ENCODE data around the gene NAT14.
A peak's percentile ranks its signal among the peaks of the same experiment; 100 is the strongest.

Gene NAT14

DNA sequence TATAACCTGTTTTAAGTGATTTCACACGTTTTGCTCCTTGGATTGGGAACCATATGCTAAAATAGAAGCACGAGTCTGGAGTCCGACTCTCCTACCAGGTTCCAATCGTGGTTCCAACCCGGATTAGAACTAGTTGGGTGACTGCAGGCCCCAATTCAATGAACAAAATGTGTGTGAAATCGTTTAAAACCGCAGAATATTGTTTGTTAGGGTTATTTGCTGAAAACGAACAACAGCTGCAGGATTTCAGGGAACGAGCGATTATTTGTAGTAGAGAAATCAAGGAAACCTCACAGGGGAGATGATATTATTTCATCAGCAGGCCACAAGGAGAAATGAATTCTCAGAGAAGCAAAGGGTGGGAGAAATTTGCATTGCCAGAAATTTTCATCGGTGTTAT lies 20.0 kb downstream of the NAT14 start:
- no peak for DNase-seq (ENCODE audit: low read depth)
- TF ChIP-seq, protein P1, sequence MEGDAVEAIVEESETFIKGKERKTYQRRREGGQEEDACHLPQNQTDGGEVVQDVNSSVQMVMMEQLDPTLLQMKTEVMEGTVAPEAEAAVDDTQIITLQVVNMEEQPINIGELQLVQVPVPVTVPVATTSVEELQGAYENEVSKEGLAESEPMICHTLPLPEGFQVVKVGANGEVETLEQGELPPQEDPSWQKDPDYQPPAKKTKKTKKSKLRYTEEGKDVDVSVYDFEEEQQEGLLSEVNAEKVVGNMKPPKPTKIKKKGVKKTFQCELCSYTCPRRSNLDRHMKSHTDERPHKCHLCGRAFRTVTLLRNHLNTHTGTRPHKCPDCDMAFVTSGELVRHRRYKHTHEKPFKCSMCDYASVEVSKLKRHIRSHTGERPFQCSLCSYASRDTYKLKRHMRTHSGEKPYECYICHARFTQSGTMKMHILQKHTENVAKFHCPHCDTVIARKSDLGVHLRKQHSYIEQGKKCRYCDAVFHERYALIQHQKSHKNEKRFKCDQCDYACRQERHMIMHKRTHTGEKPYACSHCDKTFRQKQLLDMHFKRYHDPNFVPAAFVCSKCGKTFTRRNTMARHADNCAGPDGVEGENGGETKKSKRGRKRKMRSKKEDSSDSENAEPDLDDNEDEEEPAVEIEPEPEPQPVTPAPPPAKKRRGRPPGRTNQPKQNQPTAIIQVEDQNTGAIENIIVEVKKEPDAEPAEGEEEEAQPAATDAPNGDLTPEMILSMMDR (conservative IDR thresholded peaks at IDR 0.05; ENCODE audit: low read depth, low read length) = no peak

DNA sequence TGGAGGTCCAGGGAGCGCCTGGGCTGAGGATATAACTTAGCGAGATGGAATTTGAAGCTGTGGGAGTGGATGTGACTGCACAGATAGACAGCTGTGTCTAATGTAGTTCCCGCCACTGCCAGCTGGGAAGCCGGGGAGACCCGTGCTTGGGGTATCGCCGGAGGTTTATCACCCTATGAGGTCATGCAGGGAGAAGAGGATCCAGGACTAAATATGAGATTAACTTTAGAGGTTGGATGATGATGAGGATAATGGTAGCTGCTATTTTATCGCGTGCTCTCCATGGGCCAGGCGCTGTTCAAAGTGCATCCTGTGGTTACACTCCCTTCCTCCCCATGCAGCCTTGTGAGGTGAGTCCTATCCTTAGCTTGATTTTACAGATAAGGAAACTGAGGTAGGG lies 23.1 kb downstream of the NAT14 start:
- H3K4me3 ChIP-seq (ENCODE audit: low read depth, low read length) = no peak overlapping the region
- DNase-seq (ENCODE audit: low read depth) = no peak
- TF ChIP-seq, protein P1 (conservative IDR thresholded peaks at IDR 0.05; ENCODE audit: low read depth, low read length) = no peak

More for the DNA sequence above, 20.0 kb downstream of the NAT14 start:
- H3K4me3 ChIP-seq (ENCODE audit: low read depth, low read length) = no peak overlapping the region

DNA sequence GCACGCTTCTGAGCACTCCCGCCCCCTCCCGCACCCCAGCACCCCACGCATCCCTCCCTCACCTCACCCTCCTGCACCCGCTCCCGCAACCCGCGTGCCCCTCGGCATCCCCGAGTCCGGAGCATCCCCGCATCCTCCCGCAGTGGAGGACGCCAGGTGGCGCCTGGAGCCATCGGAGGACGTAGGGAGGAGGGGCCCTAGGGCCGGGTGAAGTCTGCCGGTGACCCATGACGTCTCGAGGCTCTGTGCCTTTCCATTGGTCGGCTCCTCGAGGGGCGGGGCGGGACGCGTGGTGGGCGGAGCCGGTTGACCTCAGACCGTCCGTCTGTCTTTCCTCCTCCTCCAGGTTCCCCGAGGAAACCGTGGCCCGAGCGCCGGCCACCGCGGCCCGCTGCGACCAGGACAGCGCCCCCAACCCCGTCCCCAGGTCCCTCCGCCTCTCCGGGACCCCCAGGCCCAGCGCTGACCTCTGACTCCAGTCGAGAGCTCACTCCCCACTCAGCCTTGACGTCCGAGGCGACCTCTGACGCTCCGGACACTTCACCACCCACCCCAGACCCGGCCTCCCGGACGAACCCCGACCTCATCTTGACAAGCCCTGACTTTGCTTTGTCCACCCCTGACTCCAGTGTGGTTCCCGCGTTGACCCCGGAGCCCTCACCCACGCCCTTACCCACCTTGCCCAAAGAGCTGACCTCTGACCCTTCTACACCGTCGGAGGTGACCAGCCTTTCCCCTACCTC lies 32.1 kb downstream of the NAT14 start:
- peak; percentile 96 for DNase-seq (ENCODE audit: low read depth)
- TF ChIP-seq, protein P1 (conservative IDR thresholded peaks at IDR 0.05; ENCODE audit: low read depth, low read length) = peak; percentile 94
- H3K4me3 ChIP-seq (ENCODE audit: low read depth, low read length) = peak overlapping the region; percentile 57

DNA sequence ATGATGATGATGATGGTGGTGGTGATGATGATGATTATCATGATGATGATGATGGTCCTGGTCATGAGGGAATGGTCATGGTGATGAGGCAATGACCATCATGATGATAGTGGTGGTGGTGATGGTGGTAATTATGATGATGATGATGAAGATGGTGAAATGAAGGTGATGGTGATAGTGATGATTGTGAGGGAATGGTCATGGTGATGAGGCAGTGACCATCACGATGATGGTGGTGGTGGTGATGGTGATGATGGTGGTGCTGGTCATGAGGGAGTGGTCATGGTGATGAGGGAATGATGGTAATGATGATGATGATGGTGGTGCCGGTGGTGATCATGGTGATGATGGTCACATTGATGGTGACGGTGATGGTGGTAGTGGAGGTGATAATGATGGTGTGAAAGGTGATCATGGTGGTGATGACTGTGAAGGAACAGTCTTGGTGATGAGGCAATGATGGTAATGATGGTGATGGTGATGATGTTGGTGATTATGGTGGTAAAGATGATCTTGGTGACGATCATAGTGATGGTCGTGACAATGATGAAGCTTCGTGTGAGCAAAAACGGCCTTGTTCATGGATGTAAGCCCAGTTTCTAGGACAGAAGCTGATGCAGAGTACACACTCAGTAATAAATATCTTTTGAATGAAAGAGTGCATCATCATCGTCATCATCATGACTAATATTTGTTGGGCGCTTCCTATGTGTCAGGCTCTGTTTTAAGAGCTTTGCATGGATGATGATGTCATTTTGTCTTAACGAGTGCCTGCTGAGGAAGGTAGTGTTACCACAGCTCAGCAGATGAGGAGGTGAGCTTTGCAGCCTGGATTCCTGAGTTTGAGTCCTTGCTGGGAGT lies 34.7 kb downstream of the NAT14 start:
- no peak overlapping the region for H3K4me3 ChIP-seq (ENCODE audit: low read depth, low read length)
- DNase-seq (ENCODE audit: low read depth) = peak; percentile 67
- TF ChIP-seq, protein P1 (conservative IDR thresholded peaks at IDR 0.05; ENCODE audit: low read depth, low read length) = no peak

DNA sequence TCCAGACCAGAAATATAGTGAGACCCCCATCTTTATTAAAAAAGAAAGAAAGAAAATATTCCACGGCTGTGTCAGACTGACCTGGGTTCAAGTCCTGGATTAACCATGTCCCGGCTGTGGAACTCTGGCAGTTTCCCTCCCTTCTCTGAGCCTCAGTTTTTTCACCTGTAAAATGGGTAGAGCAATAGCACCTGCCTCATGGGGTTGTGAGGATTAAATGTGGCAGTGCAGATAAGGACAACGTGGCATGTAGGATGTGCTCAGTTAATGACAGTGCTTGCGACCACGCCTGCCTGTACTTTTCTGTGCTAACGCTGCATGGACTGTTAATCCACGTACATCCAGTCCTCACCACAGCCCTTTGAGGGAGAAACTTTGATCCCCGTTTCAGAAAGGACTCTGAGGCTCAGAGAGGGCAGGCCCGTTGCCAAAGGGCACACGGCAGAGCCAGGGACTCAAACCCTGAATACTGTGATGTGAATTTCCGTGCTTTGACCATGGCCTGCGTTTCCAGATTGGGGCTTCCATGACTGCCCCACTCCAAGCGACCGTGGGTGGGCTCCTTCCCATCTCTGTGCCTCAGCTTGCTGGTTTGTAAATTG lies 35.8 kb downstream of the NAT14 start:
- H3K4me3 ChIP-seq (ENCODE audit: low read depth, low read length) = no peak overlapping the region
- TF ChIP-seq, protein P1 (conservative IDR thresholded peaks at IDR 0.05; ENCODE audit: low read depth, low read length) = no peak

DNA sequence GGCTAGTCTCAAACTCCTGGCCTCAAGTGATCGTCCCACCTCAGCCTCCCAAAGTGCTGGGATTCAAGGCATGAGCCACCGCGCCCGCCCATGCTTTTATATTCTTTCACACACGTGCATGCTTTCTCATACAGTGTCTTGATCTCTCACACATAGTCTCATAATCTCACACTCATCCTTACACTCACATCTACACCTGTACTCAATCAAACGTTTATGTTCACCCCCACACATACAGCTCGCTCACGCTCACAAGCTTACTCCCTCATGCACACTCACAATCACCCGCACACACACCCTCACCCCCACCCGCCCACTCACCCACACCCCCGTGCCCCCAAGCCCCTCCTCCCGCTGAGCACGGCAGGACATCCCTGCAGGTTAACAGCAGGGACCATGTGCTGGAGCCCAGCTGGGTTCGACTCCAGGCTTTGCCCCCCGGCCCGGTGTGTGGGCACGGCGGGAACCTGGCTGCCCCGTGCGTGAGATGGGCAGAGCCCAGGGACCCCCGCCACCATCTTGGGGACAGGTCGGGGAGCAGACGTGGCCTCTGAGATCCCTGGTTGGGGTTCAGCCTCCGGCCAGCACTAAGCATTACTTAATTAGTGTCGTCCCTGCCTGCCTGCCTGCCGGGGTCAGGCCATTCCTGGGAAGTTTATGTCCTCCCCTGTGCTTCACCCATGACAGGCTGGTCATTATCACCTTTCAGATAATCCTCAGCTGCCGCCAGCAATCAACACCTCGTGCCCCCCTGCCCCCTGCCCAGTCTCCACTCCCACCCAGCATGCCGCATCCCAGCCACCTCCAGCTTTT lies 40.5 kb downstream of the NAT14 start:
- TF ChIP-seq, protein P1 (conservative IDR thresholded peaks at IDR 0.05; ENCODE audit: low read depth, low read length) = no peak

More for the DNA sequence above, 35.8 kb downstream of the NAT14 start:
- DNase-seq (ENCODE audit: low read depth) = no peak

More for the DNA sequence above, 40.5 kb downstream of the NAT14 start:
- no peak overlapping the region for H3K4me3 ChIP-seq (ENCODE audit: low read depth, low read length)
- no peak for DNase-seq (ENCODE audit: low read depth)
